Smooth muscle cell of the brain vasculature (primary cell): ENCODE measurements around the gene SPAG7.

Experiments used
- DNase-seq: peaks from one replicate; pipeline ENCODE4 v3.0.0-alpha.2; 2012; ENCODE audit warnings: low read depth, low spot score

Gene SPAG7, protein sequence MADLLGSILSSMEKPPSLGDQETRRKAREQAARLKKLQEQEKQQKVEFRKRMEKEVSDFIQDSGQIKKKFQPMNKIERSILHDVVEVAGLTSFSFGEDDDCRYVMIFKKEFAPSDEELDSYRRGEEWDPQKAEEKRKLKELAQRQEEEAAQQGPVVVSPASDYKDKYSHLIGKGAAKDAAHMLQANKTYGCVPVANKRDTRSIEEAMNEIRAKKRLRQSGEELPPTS

DNA sequence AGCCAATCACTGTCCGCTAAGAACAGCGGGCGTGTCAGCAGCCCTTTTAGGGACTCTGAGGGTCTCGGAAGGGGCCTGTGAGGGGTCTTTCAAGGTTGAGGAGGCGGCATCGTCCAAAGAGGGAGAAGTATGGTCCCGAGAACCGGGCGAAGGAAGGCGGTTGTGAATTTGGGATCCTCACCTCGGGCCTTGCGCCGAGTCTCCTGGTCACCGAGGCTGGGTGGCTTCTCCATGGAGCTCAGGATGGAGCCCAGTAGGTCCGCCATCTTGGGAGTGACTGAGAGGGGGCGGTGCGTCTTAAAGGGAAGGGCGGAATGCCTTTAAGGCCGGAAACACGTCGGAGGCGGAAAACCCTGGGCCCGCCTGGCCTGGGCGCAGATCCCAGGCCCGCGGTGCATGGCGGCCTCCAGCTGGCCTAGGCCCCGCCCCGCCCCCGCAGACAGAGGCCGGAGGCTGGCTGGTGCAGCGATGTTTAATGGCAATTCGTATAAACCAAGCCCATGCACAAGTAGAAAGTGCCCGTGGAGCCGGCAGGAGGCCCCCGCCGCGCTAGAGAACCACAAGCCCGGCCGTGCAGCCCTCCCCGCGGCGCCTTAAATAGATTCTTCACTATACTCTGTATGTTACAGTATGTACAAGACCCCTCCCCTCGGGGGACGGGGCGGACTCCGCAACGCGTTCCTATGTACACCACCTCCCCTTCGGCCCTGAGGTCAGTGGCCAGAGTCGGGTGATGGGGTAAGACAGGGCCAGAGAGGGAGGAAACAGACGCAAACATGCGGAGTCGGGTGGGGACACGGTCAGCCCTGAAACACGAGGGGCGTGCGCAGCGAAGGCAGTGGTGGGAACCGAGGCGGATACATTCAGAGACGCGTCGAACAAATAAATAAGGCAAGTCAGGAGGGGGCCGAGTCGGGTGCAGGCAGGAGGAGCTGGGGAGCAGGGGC lies at the start of gene SPAG7:
SPAG7 (minus strand) TSS at position 279 of the 947 bp plus-strand sequence; CDS start at position 266, 13 bp downstream.
- peak; percentile 97 for DNase-seq

DNA sequence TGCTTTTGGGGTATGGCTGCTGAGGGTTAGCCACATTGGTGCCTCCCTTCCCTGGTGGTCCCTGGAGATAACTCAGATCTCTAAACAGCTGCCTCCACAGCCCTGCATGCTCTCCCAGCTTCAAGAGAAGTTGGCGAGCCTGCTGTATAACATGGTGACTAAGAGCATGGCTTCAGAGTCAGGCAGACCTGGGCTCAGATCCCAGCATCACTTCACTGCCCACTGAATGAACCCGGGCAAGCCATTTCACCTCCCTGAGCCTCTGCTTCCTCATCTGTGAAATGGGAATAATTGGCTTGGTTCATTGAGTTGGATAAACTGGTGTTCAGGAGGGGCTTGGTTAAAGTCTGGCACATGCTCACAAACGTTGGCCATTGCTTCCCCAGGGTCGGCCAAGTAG lies 46.7 kb upstream of the SPAG7 start:
- no peak for DNase-seq

DNA sequence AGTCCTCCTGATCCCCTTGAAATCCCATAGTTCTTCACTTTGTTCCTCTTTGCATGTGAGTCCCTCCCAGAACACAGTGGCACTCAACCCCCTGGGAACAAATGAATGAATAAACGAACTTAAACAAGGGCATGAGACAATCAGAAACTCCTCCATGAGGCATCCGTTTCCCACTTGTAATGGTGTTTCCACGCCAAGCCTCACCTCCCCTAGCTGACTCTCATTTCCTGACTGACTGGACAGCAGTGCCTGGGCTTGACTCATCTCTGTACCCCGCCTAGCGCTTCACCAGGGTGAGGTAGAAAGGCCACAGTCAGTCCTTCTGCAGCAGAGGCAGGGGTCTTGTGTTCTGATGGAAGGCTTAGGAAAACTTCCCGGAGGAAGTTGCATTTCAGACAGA lies 44.3 kb upstream of the SPAG7 start:
- DNase-seq: no peak

DNA sequence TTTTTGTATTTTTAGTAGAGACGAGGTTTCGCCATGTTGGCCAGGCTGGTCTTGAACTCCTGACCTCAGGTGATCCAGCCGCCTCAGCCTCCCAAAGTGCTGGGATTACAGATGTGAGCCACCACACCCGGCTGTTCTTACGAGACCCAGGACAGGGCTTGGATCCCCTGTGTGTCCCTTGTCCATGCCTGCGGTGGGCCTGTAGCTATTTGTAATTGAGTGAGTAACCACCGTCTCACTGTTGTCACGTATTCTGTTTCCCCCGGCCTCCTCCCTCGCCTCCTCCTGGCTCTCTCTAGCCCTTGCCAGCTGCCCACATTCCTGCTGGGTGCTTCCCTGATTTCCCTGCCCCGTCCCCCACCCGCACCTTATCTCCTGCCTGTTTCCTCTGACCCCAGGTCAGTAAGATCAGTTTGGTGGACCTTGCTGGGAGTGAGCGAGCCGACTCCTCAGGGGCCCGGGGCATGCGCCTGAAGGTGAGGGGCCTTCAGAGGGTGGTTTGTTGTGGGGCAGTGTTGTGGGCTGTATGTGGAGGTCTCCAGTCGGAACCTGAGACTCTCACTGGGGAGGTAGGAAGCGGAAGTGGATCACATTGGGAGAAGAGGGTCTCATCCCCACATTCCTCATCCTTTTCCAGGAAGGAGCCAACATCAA lies 35.7 kb upstream of the SPAG7 start:
- DNase-seq: no peak

DNA sequence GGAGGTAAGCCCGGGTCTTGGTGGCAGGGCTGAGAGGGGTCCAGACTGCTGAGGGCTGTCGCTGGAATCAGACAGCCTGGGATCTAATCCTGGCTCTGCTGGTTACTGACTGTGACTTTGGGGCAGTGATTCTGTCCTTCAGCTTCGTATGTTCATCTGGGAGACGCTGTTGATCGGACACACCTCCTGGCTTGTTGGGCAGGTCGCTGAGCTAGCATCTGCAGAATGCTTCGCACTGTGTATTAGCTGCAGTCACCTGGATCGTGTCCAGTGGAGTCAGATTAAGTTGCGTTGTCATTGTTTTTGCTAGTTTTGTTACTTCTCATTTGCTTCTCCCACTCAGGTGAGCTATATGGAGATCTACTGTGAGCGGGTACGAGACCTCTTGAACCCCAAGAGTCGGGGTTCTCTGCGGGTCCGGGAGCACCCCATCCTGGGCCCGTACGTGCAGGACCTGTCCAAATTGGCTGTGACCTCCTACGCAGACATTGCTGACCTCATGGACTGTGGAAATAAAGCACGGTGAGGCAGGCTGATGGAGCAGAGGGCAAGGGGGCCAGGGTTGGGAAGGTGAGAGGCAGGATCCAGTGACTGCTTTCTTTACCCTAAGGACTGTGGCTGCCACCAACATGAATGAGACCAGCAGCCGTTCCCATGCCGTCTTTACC lies 34.6 kb upstream of the SPAG7 start:
- DNase-seq: no peak

DNA sequence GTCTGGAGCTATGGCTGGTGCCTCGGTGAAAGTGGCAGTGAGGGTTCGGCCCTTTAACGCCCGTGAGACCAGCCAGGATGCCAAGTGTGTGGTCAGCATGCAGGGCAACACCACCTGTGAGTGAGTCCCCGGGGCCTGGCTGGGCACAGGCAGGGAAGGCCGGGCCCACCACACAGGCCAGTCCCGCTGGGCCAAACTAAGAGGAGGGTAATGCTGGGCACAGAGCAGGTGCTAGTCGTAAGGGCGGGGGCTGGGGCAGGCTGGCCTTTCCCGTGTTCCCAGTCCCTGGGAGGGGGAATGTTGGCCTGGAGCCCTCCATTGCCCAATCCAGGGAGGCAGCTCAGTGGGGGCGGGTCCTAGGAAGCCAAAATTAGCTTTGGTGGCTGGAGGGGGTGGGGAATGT lies 32.6 kb upstream of the SPAG7 start:
- DNase-seq: no peak

DNA sequence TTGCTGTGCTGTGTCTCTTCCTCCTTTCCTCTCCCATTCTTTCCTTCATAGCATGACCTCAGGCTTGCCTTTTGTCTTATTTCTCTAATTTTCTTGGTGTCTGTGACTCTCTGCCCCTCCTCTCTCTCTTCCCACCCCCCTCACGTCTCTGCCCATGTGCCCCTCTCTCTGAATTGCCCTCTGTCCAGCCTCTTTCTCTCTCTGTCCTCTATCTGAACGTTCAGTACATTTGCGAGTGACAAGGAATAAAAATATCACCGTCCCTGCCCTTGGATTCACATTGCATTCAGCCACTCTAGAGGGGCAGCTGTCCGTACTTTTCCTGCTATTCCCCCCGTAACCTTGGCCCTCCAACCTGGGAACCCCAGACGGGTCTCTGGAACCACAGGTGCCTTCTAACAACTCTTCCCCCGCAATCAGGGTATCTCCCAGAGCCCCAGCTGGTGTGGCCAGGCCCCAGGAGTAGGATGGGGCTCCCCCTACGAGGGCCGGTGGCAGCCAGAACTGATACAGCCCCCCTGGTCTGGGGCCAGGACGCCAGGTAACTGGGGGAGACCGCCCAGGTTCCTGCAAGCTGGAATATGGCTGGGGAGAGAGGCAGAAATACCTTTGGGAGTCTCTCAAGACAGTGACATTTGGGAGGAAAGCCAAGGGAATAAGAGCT lies 31.9 kb upstream of the SPAG7 start:
- DNase-seq: no peak

DNA sequence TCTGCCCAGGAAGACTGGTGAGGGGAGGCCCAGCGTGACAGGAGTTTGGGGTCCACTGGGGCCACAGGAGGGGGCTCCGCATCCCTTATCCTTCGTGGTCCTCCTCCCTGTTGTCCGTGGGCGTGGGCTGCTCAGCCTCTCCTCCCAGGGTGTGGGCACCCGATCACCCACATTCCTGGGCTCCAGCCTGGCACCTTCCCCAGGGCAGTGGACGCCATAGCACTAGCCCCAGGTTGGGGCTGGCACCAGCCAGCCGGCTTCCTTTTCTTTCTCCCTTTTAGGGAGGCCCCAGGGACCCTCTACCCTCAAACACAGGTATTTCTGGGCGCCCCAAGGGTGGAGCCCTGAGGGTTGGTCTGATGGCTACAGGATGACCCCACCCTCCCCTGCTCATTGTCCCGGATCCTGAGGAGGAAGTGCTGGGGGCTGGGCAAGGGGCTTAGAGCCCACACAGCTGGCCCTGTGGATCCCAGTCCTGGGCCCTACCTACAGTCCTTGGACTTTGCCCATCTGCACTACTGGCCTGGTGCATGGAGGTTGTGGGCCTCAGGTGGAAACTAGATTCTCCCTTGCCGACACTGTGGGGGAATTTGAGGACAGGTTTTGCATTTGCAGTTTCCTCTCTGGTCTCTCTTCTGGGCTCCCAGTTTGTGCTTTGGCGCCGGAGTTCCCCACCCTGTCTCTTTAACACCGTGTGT lies 31.3 kb upstream of the SPAG7 start:
- DNase-seq: no peak

DNA sequence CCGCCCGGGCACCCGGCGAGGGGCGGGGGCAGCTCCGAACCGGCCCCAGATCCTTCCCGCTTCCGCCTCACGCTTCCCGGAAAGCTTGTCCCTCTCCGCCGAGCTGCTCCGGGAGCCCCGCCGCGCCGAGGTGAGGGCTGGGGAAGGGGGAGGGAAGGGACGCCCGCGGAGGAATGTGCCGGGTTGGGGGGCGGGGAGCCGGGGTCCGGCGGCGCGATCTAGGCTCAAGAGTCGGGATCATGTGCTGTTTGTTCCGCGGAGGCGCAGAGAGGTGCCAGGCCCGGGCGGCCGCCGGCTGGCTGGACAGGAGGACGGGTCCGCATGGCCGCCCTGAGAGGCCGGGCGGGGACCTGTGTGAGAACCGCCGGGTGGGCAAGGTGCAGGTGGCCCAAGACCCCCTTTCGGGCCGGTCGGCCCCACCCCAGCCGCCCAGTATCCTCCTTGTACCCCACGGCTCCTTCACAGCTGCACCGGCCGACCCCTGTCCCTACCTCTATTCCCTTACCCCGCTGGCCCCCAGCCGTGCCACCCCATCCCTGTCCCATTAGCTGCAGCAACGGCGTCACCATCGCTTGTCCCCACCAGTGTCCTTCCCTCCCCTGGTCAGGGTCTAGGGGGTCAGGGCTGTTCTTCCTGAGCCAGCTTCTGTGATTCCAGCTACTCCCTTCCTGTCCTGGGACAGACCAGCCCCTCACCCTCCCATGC lies 30.6 kb upstream of the SPAG7 start:
- no peak for DNase-seq

DNA sequence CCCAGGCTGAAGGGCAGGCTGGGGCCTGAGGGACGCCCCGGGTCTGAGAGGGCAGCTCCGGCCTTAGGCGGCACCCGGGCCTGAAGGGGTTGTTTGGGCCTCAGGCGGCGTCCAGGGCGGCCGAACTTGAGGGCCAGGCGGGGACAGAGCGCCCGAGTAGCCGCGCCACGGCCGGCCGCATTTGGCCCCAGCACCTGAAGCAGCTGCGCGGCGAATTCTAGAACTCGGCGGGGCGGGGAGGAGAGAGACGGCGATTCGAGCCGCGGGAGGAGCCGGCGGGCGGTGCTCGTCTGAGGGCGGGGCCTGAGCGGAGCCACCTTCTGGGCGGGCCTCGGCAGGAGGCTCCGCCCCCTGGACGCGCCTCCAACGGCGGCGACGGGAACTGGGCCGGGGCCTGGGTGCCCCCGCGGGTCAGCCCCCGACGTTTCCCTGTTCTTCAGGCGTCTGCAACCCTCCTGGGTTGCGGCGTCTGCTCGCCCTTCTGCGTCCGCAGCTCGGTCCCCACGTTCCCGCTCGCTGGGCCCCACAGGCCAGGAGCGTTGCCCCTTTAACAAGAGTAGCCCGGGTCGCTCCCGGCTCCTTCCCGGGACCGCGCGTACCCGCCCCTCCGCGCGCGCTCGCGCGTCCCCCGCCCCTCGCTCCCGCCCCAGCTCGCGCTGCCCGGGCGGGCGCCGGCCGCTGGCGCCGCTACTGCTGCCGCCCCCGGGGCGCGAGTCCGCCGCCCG lies 29.8 kb upstream of the SPAG7 start, which contains the start of the genes INCA1 and KIF1C:
INCA1 (minus strand) TSS at position 221 of the 725 bp plus-strand sequence. CDS start 3,085 bp downstream, outside the sequence.
KIF1C (plus strand) TSS at position 649 of the 725 bp plus-strand sequence. CDS start 2,297 bp downstream, outside the sequence.
- peak; percentile 50 for DNase-seq

DNA sequence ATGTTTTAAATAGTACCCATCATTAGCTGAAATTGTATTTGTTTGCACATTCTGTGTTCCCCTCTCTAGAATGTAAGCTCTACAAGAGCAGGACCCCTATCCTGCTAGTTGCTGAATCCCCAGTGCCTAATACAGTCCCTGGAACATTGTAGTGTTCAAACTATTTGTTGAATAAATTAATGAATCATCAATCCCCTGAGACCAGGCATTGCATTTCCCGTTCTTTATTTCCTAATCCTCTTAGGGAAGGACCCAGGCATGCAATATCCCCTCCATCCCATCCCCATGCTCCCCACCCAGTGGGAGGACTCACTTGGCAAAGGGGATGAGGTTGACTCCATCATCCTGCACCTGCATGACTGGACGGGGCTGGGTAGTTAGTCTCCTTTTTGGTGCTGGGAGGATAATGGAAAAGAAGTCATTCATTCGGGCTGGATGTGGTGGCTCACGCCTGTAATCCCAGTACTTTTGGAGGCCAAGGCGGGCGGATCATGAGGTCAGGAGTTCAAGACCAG lies 26.5 kb upstream of the SPAG7 start:
- no peak for DNase-seq

DNA sequence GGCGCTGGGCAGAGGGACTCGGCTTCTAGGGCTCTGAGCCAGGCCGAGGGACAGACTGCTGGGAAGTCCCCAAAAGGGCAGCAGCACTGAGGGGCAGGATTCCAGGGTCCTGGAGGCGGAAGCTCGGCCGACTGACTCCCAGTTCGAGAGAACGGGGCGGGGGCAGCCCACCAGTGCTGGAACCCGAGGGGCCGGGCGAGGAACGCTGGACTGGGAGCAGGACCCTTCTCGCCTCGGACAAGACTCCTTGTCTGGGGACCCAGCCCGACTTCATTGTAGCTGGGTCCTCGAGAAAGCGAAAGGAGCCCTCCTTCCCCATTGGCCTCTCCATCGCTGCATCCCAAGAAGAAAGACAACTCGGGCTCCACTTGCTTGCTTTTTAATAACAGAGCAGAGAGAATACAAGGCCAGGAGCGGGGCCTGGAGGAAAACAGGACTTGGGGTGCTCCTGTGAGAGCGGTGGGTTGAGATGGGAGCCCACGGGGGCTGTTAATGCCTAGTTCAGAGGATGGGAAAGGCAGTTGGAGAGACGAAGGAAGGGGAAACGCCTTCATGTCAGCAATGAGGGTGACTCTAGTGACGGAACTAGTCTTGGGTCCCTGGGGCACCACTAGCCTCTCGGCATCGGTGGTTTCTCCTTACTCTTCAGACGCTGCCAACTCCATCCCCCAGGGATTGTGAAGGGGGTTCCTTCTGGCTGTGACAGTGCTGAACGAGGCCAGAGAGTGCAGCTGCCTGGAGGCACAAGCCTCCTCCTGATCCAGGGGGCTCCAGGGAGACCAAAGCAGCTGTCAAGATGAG lies 20.4 kb upstream of the SPAG7 start:
- no peak for DNase-seq

DNA sequence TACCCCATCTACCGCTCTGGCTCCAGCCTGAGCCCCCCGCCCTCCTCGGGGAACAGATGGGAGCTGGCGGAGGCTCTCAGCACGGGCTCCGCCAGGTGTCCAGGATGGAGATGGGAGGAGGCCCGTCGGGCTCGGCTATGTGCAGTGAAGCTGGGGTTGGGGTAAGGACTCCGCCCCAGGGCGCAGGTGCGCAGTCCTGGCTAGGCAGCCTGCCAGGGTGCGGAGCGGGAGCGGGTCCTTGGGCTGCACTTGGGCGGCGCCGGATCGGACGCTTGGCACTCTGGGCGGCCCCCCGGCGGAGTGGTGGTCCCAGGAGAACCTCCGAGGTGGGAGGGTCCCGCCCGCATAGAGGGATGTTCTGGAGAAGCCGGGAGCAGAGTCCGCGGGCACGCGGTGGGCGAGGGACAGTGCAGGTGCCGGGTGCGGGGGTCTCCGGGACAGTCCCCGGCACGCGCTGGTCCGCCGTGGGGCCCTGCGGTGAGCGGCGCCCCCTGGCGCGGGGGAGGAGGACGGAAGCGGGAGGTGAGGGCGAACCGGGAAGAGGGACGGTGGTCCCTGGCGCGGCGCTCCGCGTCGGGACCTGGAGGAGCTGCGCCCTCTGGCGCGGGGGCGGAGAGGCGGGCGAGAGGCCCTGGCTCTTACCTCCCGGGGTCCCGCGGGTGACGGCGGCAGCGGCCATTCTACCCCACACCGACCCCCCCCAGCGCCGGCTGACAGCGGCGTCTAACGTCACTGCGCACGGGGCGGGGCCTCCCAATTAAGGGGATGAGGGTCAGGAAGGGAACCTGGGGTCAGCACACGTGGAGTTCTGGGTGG lies 19.5 kb upstream of the SPAG7 start, which contains the start of gene CAMTA2:
CAMTA2 (minus strand) TSS at position 725 of the 816 bp plus-strand sequence. CDS start 1,453 bp downstream, outside the sequence.
- DNase-seq: no peak

DNA sequence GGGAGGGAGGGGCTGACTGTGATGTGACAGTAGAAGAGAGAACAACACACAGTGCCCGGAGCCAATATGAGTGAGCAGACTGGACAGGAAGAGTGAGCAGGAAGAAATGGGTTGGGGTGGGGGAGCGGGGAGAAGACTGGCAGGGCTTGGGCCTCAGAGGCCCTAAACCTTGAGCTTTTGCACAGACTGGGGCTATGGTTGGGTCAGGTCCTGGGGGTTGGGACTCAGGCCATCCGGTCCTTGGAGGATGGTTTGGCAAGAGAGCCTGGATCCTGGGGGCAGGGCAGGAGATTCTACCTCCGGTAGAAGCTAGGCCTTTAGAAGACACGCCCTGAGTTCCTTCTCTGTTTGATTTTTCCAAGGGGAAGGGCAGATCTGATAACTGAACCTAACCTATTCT lies 18.8 kb upstream of the SPAG7 start:
- no peak for DNase-seq

DNA sequence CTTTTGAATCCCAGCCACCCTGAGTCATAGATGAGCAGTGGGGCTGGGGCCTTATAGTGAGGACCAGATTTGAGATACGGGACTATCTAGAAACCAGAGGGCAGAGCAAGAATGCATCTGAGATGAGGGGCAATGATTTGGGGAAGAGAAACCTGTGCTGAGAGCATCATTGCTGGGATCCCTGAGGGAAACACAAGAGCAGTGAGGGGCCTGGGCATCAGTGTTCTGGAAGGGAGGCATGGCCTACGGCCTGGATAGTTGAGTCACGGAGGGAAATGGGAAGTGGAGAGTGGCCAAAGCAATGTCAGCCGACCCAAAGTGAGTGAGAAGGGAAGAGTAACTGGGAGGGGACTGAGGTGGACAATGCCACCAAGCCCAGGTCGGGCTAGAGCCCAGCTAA lies 14.7 kb upstream of the SPAG7 start:
- DNase-seq: no peak

DNA sequence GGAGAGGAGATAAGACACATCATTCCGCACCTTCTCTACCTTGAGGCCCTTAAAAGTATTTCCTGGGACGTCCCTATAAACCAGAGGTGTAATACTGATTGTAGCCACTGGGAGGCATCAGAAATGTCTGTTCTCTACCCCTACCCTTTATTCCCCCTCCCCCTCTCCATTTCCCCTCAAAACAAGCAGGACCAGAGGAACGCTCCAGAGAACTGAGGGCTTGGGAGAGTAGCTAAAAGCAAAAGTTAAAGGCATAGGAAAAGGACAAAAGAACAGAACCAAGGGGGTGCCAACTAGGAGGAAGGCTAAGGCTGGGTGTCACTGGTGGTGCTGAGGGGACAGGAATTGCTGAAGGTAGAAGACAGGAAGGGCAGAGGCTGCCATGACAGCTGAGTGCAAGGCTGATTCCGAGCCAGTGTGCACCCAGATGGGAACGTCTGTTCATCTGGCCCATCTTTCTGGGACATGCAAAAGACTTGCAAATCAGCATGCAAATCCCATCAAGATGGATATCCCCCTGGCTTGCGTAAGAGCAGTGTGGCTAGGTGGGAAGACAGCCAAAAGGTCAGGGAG lies 13.1 kb upstream of the SPAG7 start:
- no peak for DNase-seq

DNA sequence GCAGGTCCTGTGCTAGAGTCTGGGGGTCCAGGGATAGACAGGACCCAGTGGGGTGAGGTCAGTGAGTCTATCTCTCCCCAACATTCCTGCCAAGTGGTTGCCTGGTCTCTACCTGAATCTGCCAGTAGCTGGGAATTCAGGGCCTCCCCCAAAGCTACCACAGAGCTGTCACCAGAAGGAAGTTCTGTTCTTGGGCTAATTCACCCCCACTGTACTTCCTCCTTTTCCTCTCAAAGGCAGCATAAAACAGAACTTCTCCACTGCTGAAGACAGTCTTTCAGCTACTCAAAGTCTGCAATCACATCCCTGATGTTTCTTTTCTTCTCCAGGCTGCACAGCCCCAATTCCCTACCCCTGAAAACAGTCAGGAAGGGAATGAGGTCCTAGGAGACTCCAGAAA lies 11.1 kb upstream of the SPAG7 start:
- DNase-seq: no peak
